ENCODE results near the gene UBXN1.
A peak's percentile ranks its signal among the peaks of the same experiment; 100 is the strongest.

UBXN1 gene

GRCh38 chr11:62726156-62726914, 47.5 kb upstream of the UBXN1 start:
- H3K27me3 ChIP-seq (ENCODE audit: insufficient read depth, low read length, poor library complexity), result no peaks in the 10 kb centered on the region
- H3K23ac ChIP-seq (ENCODE audit: low read length), result peak overlapping the region; percentile 98
- peak overlapping the region; percentile 58 for H3K4me3 ChIP-seq (ENCODE audit: low read length)
- peak overlapping the region; percentile 94 for H3K9ac ChIP-seq (ENCODE audit: low read length)
- peak overlapping the region; percentile 100 for H3K56ac ChIP-seq (ENCODE audit: low read length)
- peaks cover 21% of the 10 kb centered on the region for H3K36me3 ChIP-seq (ENCODE audit: control insufficient read depth, insufficient read depth, low read length)
- peaks cover 3% of the 10 kb centered on the region for H3K4me1 ChIP-seq (ENCODE audit: control insufficient read depth, low read depth, low read length)
- H4K8ac ChIP-seq (ENCODE audit: low read depth, low read length), result no peak overlapping the region
- peak overlapping the region; percentile 93 for H3K27ac ChIP-seq (ENCODE audit: low read depth, low read length)
- no peak overlapping the region for H2BK120ac ChIP-seq (ENCODE audit: low read depth, low read length)
- peaks cover 57% of the 10 kb centered on the region for H3K79me2 ChIP-seq (ENCODE audit: control insufficient read depth, insufficient read depth, low read length)
- peak overlapping the region; percentile 97 for H3K4ac ChIP-seq (ENCODE audit: low read depth, low read length)
- DNase-seq, result peak; percentile 16
- no peak overlapping the region for H2BK5ac ChIP-seq (ENCODE audit: low read length)
- no peak overlapping the region for H2AK5ac ChIP-seq (ENCODE audit: low read length)
- no CpG with 5 or more reads among the region's 51 CpGs for WGBS (ENCODE audit: extremely low coverage, insufficient coverage, low lambda C conversion rate)
- no peak overlapping the region for H2BK15ac ChIP-seq (replicated peaks; ENCODE audit: low read depth)
- H3K18ac ChIP-seq (ENCODE audit: low read length), result peak overlapping the region; percentile 77
- H4K5ac ChIP-seq (ENCODE audit: low read length), result no peak overlapping the region
- H3K79me1 ChIP-seq (ENCODE audit: low read length), result peaks cover 16% of the 10 kb centered on the region
- peak overlapping the region; percentile 94 for H3K4me2 ChIP-seq (ENCODE audit: low read length)

- Histone ChIP-seq H3K79me2 (ENCODE audit: control insufficient read depth, insufficient read depth, low read length) (peaks cover 53% of the 10 kb centered on the region), H2BK5ac (ENCODE audit: low read length) (no peak overlapping the region), H3K36me3 (ENCODE audit: control insufficient read depth, insufficient read depth, low read length) (peaks cover 26% of the 10 kb centered on the region), H3K27me3 (ENCODE audit: insufficient read depth, low read length, poor library complexity) (no peaks in the 10 kb centered on the region), H3K18ac (ENCODE audit: low read length) (no peak overlapping the region), H2BK120ac (ENCODE audit: low read depth, low read length) (no peak overlapping the region), H3K27ac (ENCODE audit: low read depth, low read length) (no peak overlapping the region), H3K9ac (ENCODE audit: low read length) (peak overlapping the region; percentile 94), H4K5ac (ENCODE audit: low read length) (no peak overlapping the region), H3K23ac (ENCODE audit: low read length) (no peak overlapping the region), H3K4me3 (ENCODE audit: low read length) (peak overlapping the region; percentile 58), H2BK15ac (replicated peaks; ENCODE audit: low read depth) (no peak overlapping the region), H3K4me2 (ENCODE audit: low read length) (peak overlapping the region; percentile 94), H3K4ac (ENCODE audit: low read depth, low read length) (no peak overlapping the region), H3K79me1 (ENCODE audit: low read length) (peaks cover 16% of the 10 kb centered on the region), H3K56ac (ENCODE audit: low read length) (peak overlapping the region; percentile 100), H3K4me1 (ENCODE audit: control insufficient read depth, low read depth, low read length) (peaks cover 3% of the 10 kb centered on the region), H4K8ac (ENCODE audit: low read depth, low read length) (no peak overlapping the region), H2AK5ac (ENCODE audit: low read length) (no peak overlapping the region)
- WGBS (ENCODE audit: extremely low coverage, insufficient coverage, low lambda C conversion rate), result no CpG with 5 or more reads among the region's 7 CpGs
- peak; percentile 41 for DNase-seq
Observed at GRCh38 chr11:62725646-62726045, 46.8 kb upstream of the UBXN1 start.

GRCh38 chr11:62724171-62724570, 45.3 kb upstream of the UBXN1 start:
- Histone ChIP-seq H3K4me2 (ENCODE audit: low read length) (no peak overlapping the region), H3K79me1 (ENCODE audit: low read length) (peaks cover 16% of the 10 kb centered on the region), H4K8ac (ENCODE audit: low read depth, low read length) (no peak overlapping the region), H3K36me3 (ENCODE audit: control insufficient read depth, insufficient read depth, low read length) (peaks cover 32% of the 10 kb centered on the region), H2BK120ac (ENCODE audit: low read depth, low read length) (no peak overlapping the region), H3K79me2 (ENCODE audit: control insufficient read depth, insufficient read depth, low read length) (peaks cover 46% of the 10 kb centered on the region), H3K56ac (ENCODE audit: low read length) (peak overlapping the region; percentile 56), H2BK15ac (replicated peaks; ENCODE audit: low read depth) (no peak overlapping the region), H4K5ac (ENCODE audit: low read length) (no peak overlapping the region), H2AK5ac (ENCODE audit: low read length) (no peak overlapping the region), H3K4me3 (ENCODE audit: low read length) (no peak overlapping the region), H3K27me3 (ENCODE audit: insufficient read depth, low read length, poor library complexity) (no peaks in the 10 kb centered on the region), H3K23ac (ENCODE audit: low read length) (no peak overlapping the region), H3K4ac (ENCODE audit: low read depth, low read length) (no peak overlapping the region), H3K27ac (ENCODE audit: low read depth, low read length) (no peak overlapping the region), H3K18ac (ENCODE audit: low read length) (no peak overlapping the region), H2BK5ac (ENCODE audit: low read length) (no peak overlapping the region), H3K4me1 (ENCODE audit: control insufficient read depth, low read depth, low read length) (peaks cover 3% of the 10 kb centered on the region), H3K9ac (ENCODE audit: low read length) (peak overlapping the region; percentile 54)
- no peak for DNase-seq
- WGBS (ENCODE audit: extremely low coverage, insufficient coverage, low lambda C conversion rate), result no CpG with 5 or more reads among the region's 8 CpGs

- Histone ChIP-seq H3K56ac (ENCODE audit: low read length) (no peak overlapping the region), H3K23ac (ENCODE audit: low read length) (no peak overlapping the region), H3K4me1 (ENCODE audit: control insufficient read depth, low read depth, low read length) (peaks cover 3% of the 10 kb centered on the region), H3K27ac (ENCODE audit: low read depth, low read length) (no peak overlapping the region), H3K79me2 (ENCODE audit: control insufficient read depth, insufficient read depth, low read length) (peaks cover 40% of the 10 kb centered on the region), H2AK5ac (ENCODE audit: low read length) (no peak overlapping the region), H3K18ac (ENCODE audit: low read length) (no peak overlapping the region), H2BK120ac (ENCODE audit: low read depth, low read length) (no peak overlapping the region), H3K4me2 (ENCODE audit: low read length) (no peak overlapping the region), H2BK5ac (ENCODE audit: low read length) (no peak overlapping the region), H3K27me3 (ENCODE audit: insufficient read depth, low read length, poor library complexity) (no peaks in the 10 kb centered on the region), H4K5ac (ENCODE audit: low read length) (no peak overlapping the region), H3K4me3 (ENCODE audit: low read length) (no peak overlapping the region), H3K9ac (ENCODE audit: low read length) (no peak overlapping the region), H3K36me3 (ENCODE audit: control insufficient read depth, insufficient read depth, low read length) (peaks cover 37% of the 10 kb centered on the region), H3K4ac (ENCODE audit: low read depth, low read length) (no peak overlapping the region), H4K8ac (ENCODE audit: low read depth, low read length) (no peak overlapping the region), H3K79me1 (ENCODE audit: low read length) (peaks cover 16% of the 10 kb centered on the region), H2BK15ac (replicated peaks; ENCODE audit: low read depth) (no peak overlapping the region)
- peak; percentile 73 for DNase-seq
- no CpG with 5 or more reads among the region's 7 CpGs for WGBS (ENCODE audit: extremely low coverage, insufficient coverage, low lambda C conversion rate)
Observed at GRCh38 chr11:62721994-62722393, 43.1 kb upstream of the UBXN1 start.

- DNase-seq, result no peak
- Histone ChIP-seq H3K4me2 (ENCODE audit: low read length) (no peak overlapping the region), H3K23ac (ENCODE audit: low read length) (no peak overlapping the region), H3K4me1 (ENCODE audit: control insufficient read depth, low read depth, low read length) (no peaks in the 10 kb centered on the region), H3K18ac (ENCODE audit: low read length) (no peak overlapping the region), H3K79me2 (ENCODE audit: control insufficient read depth, insufficient read depth, low read length) (peaks cover 16% of the 10 kb centered on the region), H3K56ac (ENCODE audit: low read length) (no peak overlapping the region), H2BK15ac (replicated peaks; ENCODE audit: low read depth) (no peak overlapping the region), H3K4ac (ENCODE audit: low read depth, low read length) (no peak overlapping the region), H2AK5ac (ENCODE audit: low read length) (no peak overlapping the region), H3K27me3 (ENCODE audit: insufficient read depth, low read length, poor library complexity) (no peaks in the 10 kb centered on the region), H3K9ac (ENCODE audit: low read length) (no peak overlapping the region), H2BK5ac (ENCODE audit: low read length) (no peak overlapping the region), H3K27ac (ENCODE audit: low read depth, low read length) (no peak overlapping the region), H3K79me1 (ENCODE audit: low read length) (peaks cover 17% of the 10 kb centered on the region), H4K8ac (ENCODE audit: low read depth, low read length) (no peak overlapping the region), H3K36me3 (ENCODE audit: control insufficient read depth, insufficient read depth, low read length) (peaks cover 44% of the 10 kb centered on the region), H3K4me3 (ENCODE audit: low read length) (no peak overlapping the region), H2BK120ac (ENCODE audit: low read depth, low read length) (no peak overlapping the region), H4K5ac (ENCODE audit: low read length) (no peak overlapping the region)
- no CpG with 5 or more reads among the region's 2 CpGs for WGBS (ENCODE audit: extremely low coverage, insufficient coverage, low lambda C conversion rate)
Observed at GRCh38 chr11:62719302-62719978, 40.6 kb upstream of the UBXN1 start.

Measured in mesendoderm (in vitro differentiated cells).